Activated naive CD4-positive, alpha-beta T cell treated with anti-CD3 and anti-CD28 coated beads for 36 hours (primary cell): ENCODE measurements around the gene CRNN. TPM values are rescaled to one million over a fixed set of nuclear protein-coding genes. Genes with fewer than 3 reads are reported as not detected.

Experiments
- CTCF ChIA-PET: fragments of 350-600 bp; sonication (Branson Sonifier 250); formaldehyde crosslinking; loops from one replicate; lab custom pipeline; 2021; ENCODE audit warnings: antibody characterized with exemption; lab: Charles Lee
- DNase-seq: peaks from one replicate; pipeline ENCODE4 v3.0.0-alpha.2; 2020
- H3K27ac Mint-ChIP-seq: one replicate; pipeline ENCODE4 v1.8.0; 2021; ENCODE audit warnings: mild to moderate bottlenecking, mixed read lengths
- H3K27me3 Mint-ChIP-seq: one replicate; pipeline ENCODE4 v1.8.0; 2021; ENCODE audit warnings: low read depth, mixed read lengths
- H3K36me3 Mint-ChIP-seq: one replicate; pipeline ENCODE4 v1.8.0; 2021; ENCODE audit warnings: low read depth, mixed read lengths
- H3K4me1 Mint-ChIP-seq: one replicate; pipeline ENCODE4 v1.8.0; 2021; ENCODE audit warnings: low read depth, mixed read lengths
- H3K4me3 Mint-ChIP-seq: one replicate; pipeline ENCODE4 v1.8.0; 2021; ENCODE audit warnings: mild to moderate bottlenecking, moderate library complexity, mixed read lengths
- H3K9me3 Mint-ChIP-seq: one replicate; pipeline ENCODE4 v1.8.0; 2021; ENCODE audit warnings: mixed read lengths
- intact Hi-C: fragments of 100-400 bp; cut with micrococcal nuclease; formaldehyde crosslinking; loops from one replicate; pipeline ENCODE4 v1.15.1; 2023
- total RNA-seq, 2 experiments: library from RNA; stranded (reverse); gene quantifications; one replicate each; pipeline ENCODE4 v1.2.3, GENCODE V29; 2021

CRNN gene
- total RNA-seq: not detected

- Mint-ChIP-seq H3K36me3 (no peaks in the 10 kb centered on the region), H3K27ac (no peak within 1 kb of the TSS), H3K4me1 (no peaks in the 10 kb centered on the region), H3K4me3 (no peak within 1 kb of the TSS), H3K9me3 (no peaks in the 10 kb centered on the region), H3K27me3 (peaks cover 19% of the 10 kb centered on the region)
- CTCF ChIA-PET: interaction anchor here (1.0 kb wide), 1 partner anchor 46 kb away, joined by 3 read pairs; no protein-coding TSS in a partner anchor
- intact Hi-C loops: no loop called here
- no peak for DNase-seq
Observed at GRCh38 chr1:152413909-152414308, at the start of gene CRNN. TSS of gene CRNN (minus strand) at chr1:152414263. CDS start at chr1:152412233, 2,030 bp downstream.

- CTCF ChIA-PET: interaction anchor here (1.1 kb wide), 1 partner anchor 23 kb away, joined by 3 read pairs; no protein-coding TSS in a partner anchor
- Mint-ChIP-seq H3K4me3 (no peak overlapping the region), H3K36me3 (no peaks in the 10 kb centered on the region), H3K4me1 (peaks cover 31% of the 10 kb centered on the region), H3K9me3 (no peaks in the 10 kb centered on the region), H3K27me3 (peaks cover 5% of the 10 kb centered on the region), H3K27ac (no peak overlapping the region)
- intact Hi-C loops: no loop called here
- no peak for DNase-seq
Observed at GRCh38 chr1:152462636-152463035, 48.6 kb upstream of the CRNN start.

DNA sequence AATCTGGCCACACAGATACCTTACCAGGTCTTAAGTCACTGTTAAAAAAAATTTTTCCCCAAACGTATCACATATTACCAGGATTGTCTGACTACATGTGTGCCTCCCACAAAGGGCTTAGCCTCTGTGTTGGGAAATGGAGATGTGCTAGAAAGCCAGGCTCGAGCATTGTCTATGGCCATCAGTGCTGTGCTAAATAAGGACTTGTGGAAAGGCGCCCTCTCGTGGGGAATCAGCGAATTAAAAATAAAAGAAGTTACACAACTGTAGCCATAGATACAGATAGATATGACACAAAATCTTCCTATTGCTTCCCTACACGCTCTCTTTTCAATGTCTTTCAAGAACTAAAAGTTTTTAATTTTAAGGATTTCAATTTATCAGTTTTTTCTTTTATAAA, 47.5 kb upstream of the CRNN start:
- no peaks in the 10 kb centered on the region for H3K9me3 Mint-ChIP-seq
- H3K27me3 Mint-ChIP-seq: no peaks in the 10 kb centered on the region
- DNase-seq: peak; percentile 79
- intact Hi-C loops: loop anchor here (2.0 kb wide), 1 partner anchor 71 kb away; no protein-coding TSS in a partner anchor
- no peak overlapping the region for H3K27ac Mint-ChIP-seq
- no peaks in the 10 kb centered on the region for H3K36me3 Mint-ChIP-seq
- CTCF ChIA-PET: interaction anchor here (1.1 kb wide), 1 partner anchor 24 kb away, joined by 3 read pairs; no protein-coding TSS in a partner anchor
- no peak overlapping the region for H3K4me3 Mint-ChIP-seq
- H3K4me1 Mint-ChIP-seq: peaks cover 31% of the 10 kb centered on the region

GRCh38 chr1:152460529-152460899, 46.5 kb upstream of the CRNN start:
- H3K36me3 Mint-ChIP-seq: no peaks in the 10 kb centered on the region
- H3K27me3 Mint-ChIP-seq: no peaks in the 10 kb centered on the region
- H3K27ac Mint-ChIP-seq: no peak overlapping the region
- intact Hi-C loops: loop anchor here (2.0 kb wide), 1 partner anchor 72 kb away; no protein-coding TSS in a partner anchor
- peaks cover 31% of the 10 kb centered on the region for H3K4me1 Mint-ChIP-seq
- no peaks in the 10 kb centered on the region for H3K9me3 Mint-ChIP-seq
- CTCF ChIA-PET: interaction anchor here (0.7 to 3.4 kb wide), 6 partner anchors 47 to 904 kb away, joined by 3 to 136 read pairs (median 4); partner anchors contain the start of gene CRNN
- H3K4me3 Mint-ChIP-seq: no peak overlapping the region
- no peak for DNase-seq

DNA sequence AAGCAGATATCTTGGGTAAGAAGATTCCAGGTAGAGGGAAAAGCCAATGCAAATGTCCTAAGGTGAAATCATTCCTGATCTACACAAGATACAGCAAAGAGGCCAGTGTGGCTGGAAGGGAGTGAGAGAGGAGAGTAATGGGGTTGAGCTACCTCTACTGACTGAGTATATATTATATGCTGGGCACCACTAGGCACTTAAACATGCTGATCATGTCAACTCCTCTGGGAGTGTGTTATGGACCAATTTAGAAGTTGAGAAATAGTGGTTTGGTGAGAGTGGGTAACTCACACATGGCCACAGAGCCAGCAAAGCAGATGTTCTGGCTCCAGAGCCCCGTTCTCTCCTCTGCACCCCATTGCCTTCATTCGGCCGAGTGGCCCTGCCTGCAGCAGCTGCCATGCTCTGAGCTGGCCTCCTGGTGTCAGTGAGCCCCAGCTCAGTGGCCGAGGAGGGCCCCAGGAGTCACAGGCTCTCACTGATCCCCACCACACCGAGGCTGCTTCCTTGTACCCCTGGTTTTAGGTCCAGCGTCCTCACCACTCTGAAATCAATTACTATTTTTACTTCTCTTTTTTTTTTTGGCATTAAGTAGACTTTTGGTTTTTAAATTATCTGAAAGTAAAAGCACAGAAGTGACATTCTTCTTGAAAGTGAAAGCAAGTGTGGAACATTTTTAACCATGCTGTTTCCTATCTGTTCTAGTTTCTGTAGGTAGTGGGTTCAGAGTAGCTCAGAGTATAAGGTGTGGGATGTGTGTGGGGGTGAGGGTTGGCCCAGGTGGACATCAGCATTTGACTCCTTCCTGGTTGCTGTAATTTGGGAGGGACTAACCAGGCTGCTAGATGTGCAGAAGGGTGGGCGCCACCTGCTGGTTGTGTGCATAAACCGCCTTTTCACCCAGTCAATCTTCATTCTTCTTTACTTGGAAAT, 45.8 kb upstream of the CRNN start:
- no peaks in the 10 kb centered on the region for H3K27me3 Mint-ChIP-seq
- peaks cover 31% of the 10 kb centered on the region for H3K4me1 Mint-ChIP-seq
- H3K4me3 Mint-ChIP-seq: peak overlapping the region; percentile 57
- intact Hi-C loops: loop anchor here (2.0 kb wide), 1 partner anchor 73 kb away; no protein-coding TSS in a partner anchor
- peak; percentile 80 for DNase-seq
- no peaks in the 10 kb centered on the region for H3K9me3 Mint-ChIP-seq
- peak overlapping the region; percentile 73 for H3K27ac Mint-ChIP-seq
- H3K36me3 Mint-ChIP-seq: no peaks in the 10 kb centered on the region
- CTCF ChIA-PET: interaction anchor here (0.6 to 3.4 kb wide), 35 partner anchors 10 to 905 kb away, joined by 3 to 136 read pairs (median 6); partner anchors contain the start of gene CRNN

DNA sequence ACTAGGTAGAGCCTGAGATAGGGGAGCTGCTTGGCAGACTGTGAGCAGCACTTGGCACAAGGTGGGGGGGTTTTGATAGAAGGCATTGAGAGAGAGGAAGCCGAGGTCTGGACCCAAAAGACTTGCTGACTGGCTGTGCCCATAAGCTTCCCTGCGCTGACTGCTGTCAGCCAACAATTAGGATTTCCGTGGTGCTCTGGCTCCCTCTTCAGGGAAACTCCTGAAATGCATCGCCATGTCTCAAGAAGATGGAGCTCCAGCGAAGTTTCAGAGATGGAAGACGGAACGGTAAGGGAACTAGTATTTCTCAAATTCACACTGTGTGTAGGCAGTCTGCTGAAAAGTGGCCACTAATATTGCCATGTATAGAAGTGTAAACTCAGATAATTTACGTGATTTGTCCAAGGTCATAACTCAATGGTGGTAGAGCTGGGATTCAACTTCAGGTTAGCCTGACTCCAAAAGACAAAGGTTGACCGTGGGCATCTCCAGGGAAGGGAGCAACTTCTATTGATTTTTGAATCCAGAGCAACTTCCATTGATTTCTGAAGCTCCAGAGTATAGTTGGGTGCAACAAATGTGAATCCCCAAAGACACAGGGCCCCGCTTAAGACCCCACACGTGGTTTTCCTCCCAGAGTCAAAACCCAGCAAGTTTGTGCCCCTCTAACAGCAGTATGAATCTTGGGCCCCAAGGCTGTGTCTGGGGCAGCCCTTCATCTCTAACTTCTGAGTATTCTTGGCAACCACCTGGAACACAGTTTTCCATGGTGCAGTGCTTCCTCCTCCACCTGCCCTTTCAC, 44.5 kb upstream of the CRNN start:
- H3K4me1 Mint-ChIP-seq: peaks cover 31% of the 10 kb centered on the region
- no peaks in the 10 kb centered on the region for H3K36me3 Mint-ChIP-seq
- no peak overlapping the region for H3K4me3 Mint-ChIP-seq
- no peaks in the 10 kb centered on the region for H3K27me3 Mint-ChIP-seq
- CTCF ChIA-PET: interaction anchor here (0.6 to 3.4 kb wide), 52 partner anchors 9 to 622 kb away, joined by 3 to 136 read pairs (median 5); partner anchors contain the start of genes FLG and S100A11
- H3K9me3 Mint-ChIP-seq: no peaks in the 10 kb centered on the region
- H3K27ac Mint-ChIP-seq: no peak overlapping the region
- intact Hi-C loops: loop anchor here (1.0 kb wide), 6 partner anchors 17 to 406 kb away; no protein-coding TSS in a partner anchor
- DNase-seq: peak; percentile 92

DNA sequence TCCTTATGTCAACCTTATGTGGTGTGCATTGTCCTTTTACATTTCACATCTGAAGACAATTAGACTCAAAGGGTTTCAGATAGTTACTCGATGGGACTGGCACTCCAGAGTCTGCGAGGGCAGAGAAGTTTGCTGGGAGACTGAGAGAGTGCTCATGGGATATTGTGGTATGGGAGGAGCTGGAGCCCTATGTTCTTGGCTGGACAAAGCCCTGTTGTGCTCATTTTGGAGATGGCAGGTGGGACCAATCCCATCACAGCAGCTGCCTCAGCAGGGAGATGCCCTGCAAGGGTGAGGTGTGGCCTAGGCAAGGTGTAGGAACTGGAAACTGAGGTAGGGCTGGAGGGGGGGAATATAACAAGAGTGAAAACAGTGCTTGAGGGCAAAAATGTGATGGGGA, 43.5 kb upstream of the CRNN start:
- Mint-ChIP-seq H3K27ac (no peak overlapping the region), H3K4me3 (no peak overlapping the region), H3K36me3 (no peaks in the 10 kb centered on the region), H3K4me1 (peaks cover 31% of the 10 kb centered on the region), H3K27me3 (no peaks in the 10 kb centered on the region), H3K9me3 (no peaks in the 10 kb centered on the region)
- no peak for DNase-seq
- CTCF ChIA-PET: interaction anchor here (0.7 to 3.4 kb wide), 26 partner anchors 10 to 455 kb away, joined by 3 to 136 read pairs (median 9); no protein-coding TSS in a partner anchor
- intact Hi-C loops: no loop called here

- H3K27me3 Mint-ChIP-seq: no peaks in the 10 kb centered on the region
- no peaks in the 10 kb centered on the region for H3K36me3 Mint-ChIP-seq
- peaks cover 31% of the 10 kb centered on the region for H3K4me1 Mint-ChIP-seq
- CTCF ChIA-PET: interaction anchor here (2.7 to 3.4 kb wide), 3 partner anchors 265 to 408 kb away, joined by 18 to 136 read pairs (median 22); no protein-coding TSS in a partner anchor
- intact Hi-C loops: no loop called here
- no peak overlapping the region for H3K27ac Mint-ChIP-seq
- no peak for DNase-seq
- H3K4me3 Mint-ChIP-seq: no peak overlapping the region
- H3K9me3 Mint-ChIP-seq: no peaks in the 10 kb centered on the region
Observed at GRCh38 chr1:152457071-152457470, 43.0 kb upstream of the CRNN start.

- no peak for DNase-seq
- H3K9me3 Mint-ChIP-seq: no peaks in the 10 kb centered on the region
- CTCF ChIA-PET: interaction anchor here (1.0 kb wide), 1 partner anchor 19 kb away, joined by 3 read pairs; no protein-coding TSS in a partner anchor
- H3K27me3 Mint-ChIP-seq: no peaks in the 10 kb centered on the region
- no peak overlapping the region for H3K27ac Mint-ChIP-seq
- H3K36me3 Mint-ChIP-seq: no peaks in the 10 kb centered on the region
- intact Hi-C loops: no loop called here
- H3K4me3 Mint-ChIP-seq: no peak overlapping the region
- no peaks in the 10 kb centered on the region for H3K4me1 Mint-ChIP-seq
Observed at GRCh38 chr1:152451254-152451653, 37.2 kb upstream of the CRNN start.

DNA sequence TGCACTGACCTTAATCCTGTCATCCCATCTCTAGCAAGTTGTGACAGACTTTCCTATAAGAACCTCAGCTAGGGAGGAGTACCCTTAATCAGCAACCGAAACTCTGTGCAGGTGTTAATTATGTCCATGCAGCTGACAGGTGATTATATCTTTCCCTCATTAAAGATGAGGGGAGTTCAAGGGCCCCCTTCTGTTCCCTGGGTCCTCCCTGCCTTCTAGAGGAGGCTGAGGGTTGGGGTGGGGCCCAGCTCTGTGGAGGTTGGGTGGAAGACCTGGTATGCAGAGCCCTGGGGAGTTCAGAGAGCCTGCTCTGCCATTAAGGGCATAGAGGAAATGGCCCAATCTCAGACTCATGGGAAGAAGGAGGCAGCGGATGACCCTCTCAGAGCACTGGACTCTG, 35.6 kb upstream of the CRNN start:
- no peaks in the 10 kb centered on the region for H3K36me3 Mint-ChIP-seq
- H3K27ac Mint-ChIP-seq: no peak overlapping the region
- DNase-seq: no peak
- no peak overlapping the region for H3K4me3 Mint-ChIP-seq
- CTCF ChIA-PET: interaction anchor here (5.5 kb wide), 1 partner anchor 9 kb away, joined by 39 read pairs; no protein-coding TSS in a partner anchor
- intact Hi-C loops: no loop called here
- H3K9me3 Mint-ChIP-seq: no peaks in the 10 kb centered on the region
- H3K4me1 Mint-ChIP-seq: no peaks in the 10 kb centered on the region
- no peaks in the 10 kb centered on the region for H3K27me3 Mint-ChIP-seq

GRCh38 chr1:152448496-152448895, 34.4 kb upstream of the CRNN start:
- CTCF ChIA-PET: interaction anchor here (0.6 to 5.5 kb wide), 3 partner anchors 10 to 194 kb away, joined by 4 to 39 read pairs (median 6); no protein-coding TSS in a partner anchor
- intact Hi-C loops: no loop called here
- H3K27me3 Mint-ChIP-seq: no peaks in the 10 kb centered on the region

More at GRCh38 chr1:152448496-152448895, 34.4 kb upstream of the CRNN start:
- Mint-ChIP-seq H3K4me1 (no peaks in the 10 kb centered on the region), H3K9me3 (no peaks in the 10 kb centered on the region), H3K36me3 (no peaks in the 10 kb centered on the region), H3K4me3 (no peak overlapping the region), H3K27ac (no peak overlapping the region)
- DNase-seq: no peak
